LNCaP clone FGC (cell line): ENCODE results near the gene CRKL.
A peak's percentile ranks its signal among the peaks of the same experiment; 100 is the strongest.

Experiments
- DNase-seq: peaks from one replicate; pipeline ENCODE4 v3.0.0-alpha.2; 2011; ENCODE audit warnings: low read depth
- H3K4me3 ChIP-seq: 2 replicates; pipeline ENCODE4 v1.5.1; 2011; ENCODE audit warnings: mild to moderate bottlenecking, low read depth, low read length, control low read depth
- CTCF ChIP-seq: IDR thresholded peaks from 2 replicates; pipeline ENCODE4 v1.5.1; 2012; ENCODE audit warnings: mild to moderate bottlenecking; ENCODE audit not compliant: control insufficient read depth, insufficient read depth; ENCODE audit errors: extremely low read depth

The CRKL gene

GRCh38 chr22:20979243-20979809 is 62.1 kb downstream of the CRKL start:
- DNase-seq, result no peak
- no peak for TF ChIP-seq CTCF
- no peak overlapping the region for H3K4me3 ChIP-seq

GRCh38 chr22:20979940-20980453 is 62.8 kb downstream of the CRKL start:
- no peak overlapping the region for H3K4me3 ChIP-seq
- no peak for DNase-seq
- no peak for TF ChIP-seq CTCF

- H3K4me3 ChIP-seq, result no peak overlapping the region
- no peak for TF ChIP-seq CTCF
- no peak for DNase-seq
These were observed 63.3 kb downstream of the CRKL start for GRCh38 chr22:20980523-20980922.

GRCh38 chr22:20980938-20981722 is 63.9 kb downstream of the CRKL start:
- DNase-seq, result no peak
- no peak for TF ChIP-seq CTCF

GRCh38 chr22:20981787-20982562 is 64.8 kb downstream of the CRKL start, which contains the start of gene LZTR1:
TSS of gene LZTR1 (plus strand) at chr22:20982297. CDS start at chr22:20982372, 75 bp downstream.
- DNase-seq, result no peak
- peak; percentile 59 for TF ChIP-seq CTCF
- H3K4me3 ChIP-seq, result peak within 1 kb of the TSS; percentile 91

More at GRCh38 chr22:20980938-20981722, 63.9 kb downstream of the CRKL start:
- peak overlapping the region; percentile 91 for H3K4me3 ChIP-seq

- peak overlapping the region; percentile 91 for H3K4me3 ChIP-seq
- TF ChIP-seq CTCF, result no peak
- no peak for DNase-seq
These were observed 65.3 kb downstream of the CRKL start for GRCh38 chr22:20982563-20982882.
